Lower lobe of right lung (tissue), 2 donors: ENCODE results near the gene ARF4. TPM values are rescaled to one million over a fixed set of nuclear protein-coding genes. Genes with fewer than 3 reads are reported as not detected.

Experiments used
- ATAC-seq, 2 donors: fragments of 200-7000 bp; cut with Tn5 transposase; one replicate each; pipeline ENCODE4 v1.9.1; 2020 to 2022; ENCODE audit warnings: mild to moderate bottlenecking in 2 of 2, moderate library complexity in 2 of 2
- DNase-seq: peaks from one replicate; pipeline ENCODE4 v3.0.0-alpha.2; 2020
- H3K27ac ChIP-seq: fragments of 200-600 bp; one replicate; pipeline ENCODE4 v1.8.0; 2022
- H3K27me3 ChIP-seq: fragments of 200-600 bp; one replicate; pipeline ENCODE4 v1.8.0; 2022; ENCODE audit warnings: low read depth
- H3K36me3 ChIP-seq: fragments of 200-600 bp; one replicate; pipeline ENCODE4 v1.8.0; 2022; ENCODE audit warnings: mild to moderate bottlenecking
- H3K4me1 ChIP-seq: fragments of 200-600 bp; one replicate; pipeline ENCODE4 v1.8.0; 2022
- H3K4me3 ChIP-seq: fragments of 200-600 bp; one replicate; pipeline ENCODE4 v1.8.0; 2022; ENCODE audit warnings: mild to moderate bottlenecking
- H3K9me3 ChIP-seq: fragments of 200-600 bp; one replicate; pipeline ENCODE4 v1.8.0; 2022
- intact Hi-C: fragments of 100-400 bp; cut with DNase I; formaldehyde crosslinking; loops from one replicate; pipeline ENCODE4 v1.11.0; 2022
- total RNA-seq: library from RNA; stranded (reverse); fragmentation: NEBNext Ultra II Directional; extraction: Animal tissue kit (Norgen Biotek cat#: 25700); gene quantifications from one replicate; pipeline ENCODE4 v1.2.1, GENCODE V29; 2021
- TF ChIP-seq, protein P1 (sequence below): fragments of 200-600 bp; IDR thresholded peaks from one replicate; pipeline ENCODE4 v1.8.0; 2022; ENCODE audit warnings: antibody characterized with exemption, mild to moderate bottlenecking
- donor health status: DM: no; HTN: yes; CAD: no; lungs with severe emphysema.

Gene ARF4
- total RNA-seq, 1 donor from 2014 or later: 113 TPM

DNA sequence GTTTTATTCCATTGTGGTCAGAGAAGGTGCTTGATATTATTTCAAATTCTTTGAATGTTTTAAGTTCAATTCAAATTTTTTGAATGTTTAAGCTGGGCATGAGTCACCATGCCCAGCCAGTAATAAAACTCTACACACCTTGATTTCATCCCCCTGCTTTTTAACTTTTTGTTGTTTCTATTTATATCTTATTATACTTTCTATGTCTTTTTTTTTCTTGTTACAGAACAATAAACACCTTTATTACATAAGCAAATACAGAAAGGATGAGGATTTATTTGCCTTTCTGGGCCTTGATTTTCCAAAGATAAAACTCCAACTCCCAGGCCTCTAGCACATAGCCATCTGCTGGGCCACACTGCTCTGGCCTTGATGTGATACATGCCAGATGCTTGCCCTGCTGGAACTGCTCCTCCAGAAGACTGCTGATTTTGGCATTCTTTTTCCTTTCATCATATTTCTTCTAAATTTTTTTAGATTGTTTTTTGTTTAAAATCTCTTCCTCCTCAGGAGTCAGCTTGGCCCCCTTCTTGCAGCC lies 67.0 kb downstream of the ARF4 start:
- TF ChIP-seq, protein P1, sequence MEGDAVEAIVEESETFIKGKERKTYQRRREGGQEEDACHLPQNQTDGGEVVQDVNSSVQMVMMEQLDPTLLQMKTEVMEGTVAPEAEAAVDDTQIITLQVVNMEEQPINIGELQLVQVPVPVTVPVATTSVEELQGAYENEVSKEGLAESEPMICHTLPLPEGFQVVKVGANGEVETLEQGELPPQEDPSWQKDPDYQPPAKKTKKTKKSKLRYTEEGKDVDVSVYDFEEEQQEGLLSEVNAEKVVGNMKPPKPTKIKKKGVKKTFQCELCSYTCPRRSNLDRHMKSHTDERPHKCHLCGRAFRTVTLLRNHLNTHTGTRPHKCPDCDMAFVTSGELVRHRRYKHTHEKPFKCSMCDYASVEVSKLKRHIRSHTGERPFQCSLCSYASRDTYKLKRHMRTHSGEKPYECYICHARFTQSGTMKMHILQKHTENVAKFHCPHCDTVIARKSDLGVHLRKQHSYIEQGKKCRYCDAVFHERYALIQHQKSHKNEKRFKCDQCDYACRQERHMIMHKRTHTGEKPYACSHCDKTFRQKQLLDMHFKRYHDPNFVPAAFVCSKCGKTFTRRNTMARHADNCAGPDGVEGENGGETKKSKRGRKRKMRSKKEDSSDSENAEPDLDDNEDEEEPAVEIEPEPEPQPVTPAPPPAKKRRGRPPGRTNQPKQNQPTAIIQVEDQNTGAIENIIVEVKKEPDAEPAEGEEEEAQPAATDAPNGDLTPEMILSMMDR: no peak
- H3K27me3 ChIP-seq: no peaks in the 10 kb centered on the region
- H3K27ac ChIP-seq: no peak overlapping the region
- H3K4me1 ChIP-seq: no peaks in the 10 kb centered on the region
- H3K36me3 ChIP-seq: no peaks in the 10 kb centered on the region
- H3K9me3 ChIP-seq: no peaks in the 10 kb centered on the region
- ATAC-seq: no peak
- intact Hi-C loops: no loop called here
- no peak overlapping the region for H3K4me3 ChIP-seq
- DNase-seq: no peak

Other genes with a start within 250 kb of the ARF4 start
- gene DNAH12, start 53.0 kb downstream of the ARF4 start, total RNA-seq: 11.2 TPM
- 17.5 TPM for gene PDE12, start 41.1 kb downstream of the ARF4 start, total RNA-seq
- gene DENND6A, start 95.7 kb upstream of the ARF4 start, total RNA-seq: 22.3 TPM
- 66.3 TPM for gene SLMAP, start 159.0 kb upstream of the ARF4 start, total RNA-seq